ENCODE measurements around the gene DMRT1.

DNA sequence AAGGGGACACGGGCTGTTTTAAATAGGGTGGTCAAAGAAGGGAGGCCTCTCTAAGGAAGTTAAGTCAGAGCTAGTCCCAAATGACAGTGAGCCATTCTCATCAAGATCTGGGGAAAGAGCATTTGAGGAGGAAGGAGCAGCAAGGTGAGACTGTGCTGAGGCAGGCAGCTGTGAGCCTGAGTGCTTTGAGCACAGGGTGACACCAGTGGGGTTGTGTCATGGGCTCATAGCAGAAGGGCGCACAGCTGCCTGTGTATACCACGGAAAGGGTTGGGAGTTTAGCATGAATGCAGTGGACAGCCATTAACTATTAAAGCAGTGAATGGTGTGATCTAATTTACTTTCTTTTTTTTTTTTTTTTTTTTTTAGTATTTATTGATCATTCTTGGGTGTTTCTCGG lies 19.2 kb downstream of the DMRT1 start:
- TF ChIP-seq TAF1 (IDR thresholded peaks at IDR 0.05; ENCODE audit: low read depth, low read length) = no peak
- TF ChIP-seq POLR2A (IDR thresholded peaks at IDR 0.05; ENCODE audit: low read depth, low read length) = no peak
- TF ChIP-seq SPI1 (IDR thresholded peaks at IDR 0.05; ENCODE audit: low read depth, low read length) = no peak
- TF ChIP-seq POLR2AphosphoS5 (IDR thresholded peaks at IDR 0.05; ENCODE audit: low read depth, low read length) = no peak
- TF ChIP-seq PAX5 (IDR thresholded peaks at IDR 0.05; ENCODE audit: insufficient read depth, low read length, severe bottlenecking) = no peak
- TF ChIP-seq POU2F2 (IDR thresholded peaks at IDR 0.05; ENCODE audit: low read depth, low read length) = no peak
